Prostate gland (tissue), 2 donors: ENCODE data around the gene C1orf174.

Source experiments
- POLR2AphosphoS5 ChIP-seq: sonication (generic); formaldehyde crosslinking; IDR thresholded peaks from one replicate; pipeline ENCODE4 v1.6.1; 2017; ENCODE audit warnings: antibody characterized with exemption
- TF ChIP-seq, protein P1 (sequence below), 4 experiments: fragments of 200-600 bp in 2 of 4; fragments of 450-650 bp in 2 of 4; sonication (generic) in 2 of 4; IDR thresholded peaks; 1 replicate in 3 of 4; 2 replicates in 1 of 4; pipeline ENCODE4 v1.5.1; 2016 to 2019; ENCODE audit warnings: antibody characterized with exemption in 4 of 4, mild to moderate bottlenecking in 2 of 4, moderate library complexity in 2 of 4

GRCh38 chr1:3886691-3887090, 13.4 kb downstream of the C1orf174 start:
- TF ChIP-seq, protein P1, sequence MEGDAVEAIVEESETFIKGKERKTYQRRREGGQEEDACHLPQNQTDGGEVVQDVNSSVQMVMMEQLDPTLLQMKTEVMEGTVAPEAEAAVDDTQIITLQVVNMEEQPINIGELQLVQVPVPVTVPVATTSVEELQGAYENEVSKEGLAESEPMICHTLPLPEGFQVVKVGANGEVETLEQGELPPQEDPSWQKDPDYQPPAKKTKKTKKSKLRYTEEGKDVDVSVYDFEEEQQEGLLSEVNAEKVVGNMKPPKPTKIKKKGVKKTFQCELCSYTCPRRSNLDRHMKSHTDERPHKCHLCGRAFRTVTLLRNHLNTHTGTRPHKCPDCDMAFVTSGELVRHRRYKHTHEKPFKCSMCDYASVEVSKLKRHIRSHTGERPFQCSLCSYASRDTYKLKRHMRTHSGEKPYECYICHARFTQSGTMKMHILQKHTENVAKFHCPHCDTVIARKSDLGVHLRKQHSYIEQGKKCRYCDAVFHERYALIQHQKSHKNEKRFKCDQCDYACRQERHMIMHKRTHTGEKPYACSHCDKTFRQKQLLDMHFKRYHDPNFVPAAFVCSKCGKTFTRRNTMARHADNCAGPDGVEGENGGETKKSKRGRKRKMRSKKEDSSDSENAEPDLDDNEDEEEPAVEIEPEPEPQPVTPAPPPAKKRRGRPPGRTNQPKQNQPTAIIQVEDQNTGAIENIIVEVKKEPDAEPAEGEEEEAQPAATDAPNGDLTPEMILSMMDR (IDR thresholded peaks at IDR 0.05) = no peak
- TF ChIP-seq POLR2AphosphoS5 = no peak
